ENCODE data around the gene PDE4D. TPM values are rescaled to one million over a fixed set of nuclear protein-coding genes. Genes with fewer than 3 reads are reported as not detected.

The PDE4D gene
- total RNA-seq, 4 donors from 2014 or later: 6.7 to 21.0 (median 15.0) TPM

- TF ChIP-seq, protein P1, sequence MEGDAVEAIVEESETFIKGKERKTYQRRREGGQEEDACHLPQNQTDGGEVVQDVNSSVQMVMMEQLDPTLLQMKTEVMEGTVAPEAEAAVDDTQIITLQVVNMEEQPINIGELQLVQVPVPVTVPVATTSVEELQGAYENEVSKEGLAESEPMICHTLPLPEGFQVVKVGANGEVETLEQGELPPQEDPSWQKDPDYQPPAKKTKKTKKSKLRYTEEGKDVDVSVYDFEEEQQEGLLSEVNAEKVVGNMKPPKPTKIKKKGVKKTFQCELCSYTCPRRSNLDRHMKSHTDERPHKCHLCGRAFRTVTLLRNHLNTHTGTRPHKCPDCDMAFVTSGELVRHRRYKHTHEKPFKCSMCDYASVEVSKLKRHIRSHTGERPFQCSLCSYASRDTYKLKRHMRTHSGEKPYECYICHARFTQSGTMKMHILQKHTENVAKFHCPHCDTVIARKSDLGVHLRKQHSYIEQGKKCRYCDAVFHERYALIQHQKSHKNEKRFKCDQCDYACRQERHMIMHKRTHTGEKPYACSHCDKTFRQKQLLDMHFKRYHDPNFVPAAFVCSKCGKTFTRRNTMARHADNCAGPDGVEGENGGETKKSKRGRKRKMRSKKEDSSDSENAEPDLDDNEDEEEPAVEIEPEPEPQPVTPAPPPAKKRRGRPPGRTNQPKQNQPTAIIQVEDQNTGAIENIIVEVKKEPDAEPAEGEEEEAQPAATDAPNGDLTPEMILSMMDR (IDR thresholded peaks at IDR 0.05): no peak
- TF ChIP-seq POLR2A (IDR thresholded peaks at IDR 0.05): no peak
Measured at GRCh38 chr5:59449905-59450644, 443.5 kb downstream of the PDE4D start.

GRCh38 chr5:59446356-59446755 is 447.2 kb downstream of the PDE4D start:
- intact Hi-C loops (cut with DNase I; ENCODE audit: low total_unique reads): no loop called here
- no peak for TF ChIP-seq POLR2A (IDR thresholded peaks at IDR 0.05)
- TF ChIP-seq, protein P1 (IDR thresholded peaks at IDR 0.05): no peak
- DNase-seq (ENCODE audit: low spot score in 2 of 2): no peak
- H3K4me3 ChIP-seq (ENCODE audit: low read depth, poor library complexity, severe bottlenecking): no peak overlapping the region
- 53 to 54% methylated on average over 2 of the region's 2 CpGs for WGBS, 2 donors

More at GRCh38 chr5:59449905-59450644, 443.5 kb downstream of the PDE4D start:
- DNase-seq (ENCODE audit: low spot score in 2 of 2): no peak
- H3K4me3 ChIP-seq (ENCODE audit: low read depth, poor library complexity, severe bottlenecking): no peak overlapping the region
- intact Hi-C loops (cut with DNase I; ENCODE audit: low total_unique reads): no loop called here
- 84 to 92% methylated on average over 3 of the region's 3 CpGs for WGBS, 2 donors

DNA sequence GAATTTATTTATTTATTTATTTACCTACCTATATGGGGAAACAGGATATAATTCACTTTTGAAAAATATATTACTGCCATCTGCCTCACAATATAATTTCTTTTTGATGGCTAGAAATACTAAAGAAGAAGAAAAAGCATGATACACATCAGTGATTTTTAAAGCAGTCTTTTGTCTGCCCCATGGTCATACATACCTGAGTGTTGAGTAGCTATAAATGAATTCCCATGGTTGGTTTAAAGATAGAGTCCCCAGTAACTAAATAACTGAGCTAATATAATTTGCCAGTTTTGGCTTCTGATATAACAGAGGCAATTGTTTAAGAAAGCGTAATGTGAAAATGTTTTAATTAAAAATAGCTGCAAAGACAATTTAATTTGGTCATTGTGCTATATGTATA is 447.8 kb downstream of the PDE4D start:
- DNase-seq (ENCODE audit: low spot score in 2 of 2): no peak
- no peak for TF ChIP-seq POLR2A (IDR thresholded peaks at IDR 0.05)
- intact Hi-C loops (cut with DNase I; ENCODE audit: low total_unique reads): no loop called here
- no peak overlapping the region for H3K4me3 ChIP-seq (ENCODE audit: low read depth, poor library complexity, severe bottlenecking)
- 91 to 98% methylated on average over 1 of the region's 1 CpG for WGBS, 2 donors

DNA sequence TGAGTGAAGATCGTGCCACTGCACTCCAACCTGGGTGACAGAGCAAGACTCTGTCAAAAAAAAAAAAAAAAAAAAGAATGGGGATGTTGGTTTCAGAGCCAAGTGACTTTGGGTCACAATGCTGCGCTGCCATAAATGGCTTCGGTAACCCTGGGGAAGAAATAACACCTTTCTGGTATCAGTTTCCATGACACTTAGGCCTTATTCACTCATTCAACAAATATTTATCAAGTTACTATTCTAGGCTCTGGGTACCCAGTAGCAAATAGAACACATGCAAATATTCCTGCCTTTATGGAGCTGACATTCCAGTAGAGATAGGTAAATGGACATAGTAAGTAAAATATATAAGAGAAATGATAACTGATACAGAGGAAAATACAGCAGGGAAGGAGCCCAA is 454.2 kb downstream of the PDE4D start:
- H3K4me3 ChIP-seq (ENCODE audit: low read depth, poor library complexity, severe bottlenecking): no peak overlapping the region
- intact Hi-C loops (cut with DNase I; ENCODE audit: low total_unique reads): no loop called here
- DNase-seq (ENCODE audit: low spot score in 2 of 2): no peak
- 95 to 98% methylated on average over 3 of the region's 3 CpGs for WGBS, 2 donors
- TF ChIP-seq, protein P1 (IDR thresholded peaks at IDR 0.05): no peak
- no peak for TF ChIP-seq POLR2A (IDR thresholded peaks at IDR 0.05)

GRCh38 chr5:59437176-59437575 is 456.4 kb downstream of the PDE4D start:
- intact Hi-C loops (cut with DNase I; ENCODE audit: low total_unique reads): no loop called here
- TF ChIP-seq POLR2A (IDR thresholded peaks at IDR 0.05): no peak
- TF ChIP-seq, protein P1 (IDR thresholded peaks at IDR 0.05): no peak
- 39 to 42% methylated on average over 2 of the region's 2 CpGs for WGBS, 2 donors
- no peak for DNase-seq (ENCODE audit: low spot score in 2 of 2)
- no peak overlapping the region for H3K4me3 ChIP-seq (ENCODE audit: low read depth, poor library complexity, severe bottlenecking)

DNA sequence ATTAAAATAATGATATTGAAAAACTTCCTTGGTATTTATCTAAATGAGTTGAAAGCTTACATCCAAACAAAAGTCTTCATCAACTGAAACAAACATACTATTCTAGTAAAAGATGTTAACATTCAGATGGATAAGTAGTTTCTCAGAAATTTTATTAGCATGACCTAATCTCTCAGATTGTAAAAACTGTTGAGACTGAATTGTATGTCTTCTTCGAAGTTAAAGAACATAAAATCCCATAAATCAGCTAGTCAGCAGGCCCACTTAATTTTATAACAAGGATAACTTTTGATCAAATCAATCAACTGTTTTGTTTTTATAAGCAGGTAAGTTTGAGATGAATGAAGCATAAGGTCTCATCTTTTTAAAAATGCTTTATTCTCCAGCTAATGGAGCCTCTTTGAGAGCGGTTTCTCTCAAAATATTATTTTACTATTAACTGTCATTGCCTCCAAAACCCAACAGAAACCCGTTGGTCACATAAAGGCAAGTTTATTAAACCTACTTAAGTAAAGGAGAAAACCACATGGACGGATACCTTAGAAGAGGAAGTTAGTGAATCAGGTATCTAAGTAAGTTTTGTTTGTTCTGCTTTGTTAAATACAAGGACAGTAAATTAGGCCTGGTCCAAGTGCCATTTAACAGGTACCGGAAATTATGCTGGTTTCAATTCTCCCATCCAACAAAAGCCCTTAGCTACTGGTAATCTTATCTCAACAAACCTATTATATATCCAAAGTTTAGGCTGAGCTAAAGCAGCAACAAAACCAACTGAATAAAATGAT is 457.0 kb downstream of the PDE4D start:
- TF ChIP-seq, protein P1 (IDR thresholded peaks at IDR 0.05): no peak
- no peak for TF ChIP-seq POLR2A (IDR thresholded peaks at IDR 0.05)
- no peak overlapping the region for H3K4me3 ChIP-seq (ENCODE audit: low read depth, poor library complexity, severe bottlenecking)
- intact Hi-C loops (cut with DNase I; ENCODE audit: low total_unique reads): no loop called here
- WGBS, 2 donors: 78 to 85% methylated on average over 5 of the region's 5 CpGs
- DNase-seq (ENCODE audit: low spot score in 2 of 2): no peak
